HCT116 (cell line): ENCODE results near the gene FKBP14. TPM values are rescaled to one million over a fixed set of nuclear protein-coding genes. Genes with fewer than 3 reads are reported as not detected.

Source experiments
- ATAC-seq: fragments of 200-7000 bp; cut with Tn5 transposase; 2 replicates; pipeline ENCODE4 v1.9.1; 2020; ENCODE audit warnings: mild to moderate bottlenecking, moderate library complexity
- BruUV-seq: library from RNA; stranded (reverse); fragments of 400-500 nt; replicated peaks from 2 replicates; lab custom pipeline; 2021; lab: Mats Ljungman, UMichigan
- CTCF ChIA-PET: fragments of 300-600 bp; sonication (Branson Sonifier 250); formaldehyde crosslinking; loops from one replicate; lab custom pipeline; 2021; ENCODE audit warnings: antibody characterized with exemption; lab: Charles Lee
- POLR2A ChIA-PET: fragments of 300-600, 350-600 bp; sonication (Branson Sonifier 250); formaldehyde crosslinking; loops from one replicate; lab custom pipeline; 2021; ENCODE audit warnings: antibody characterized with exemption; lab: Charles Lee
- RAD21 ChIA-PET, 2 experiments: fragments of 300-600 bp; sonication (Branson Sonifier 250); formaldehyde crosslinking; loops; one replicate each; lab custom pipeline; 2023; ENCODE audit warnings: low total read pairs in 2 of 2; ENCODE audit not compliant: uncharacterized antibody in 2 of 2, unreplicated experiment in 2 of 2, low non-redundant PET in 1 of 2; lab: Charles Lee
- DNase-seq: peaks from one replicate; pipeline ENCODE4 v3.0.0-alpha.2; 2010; ENCODE audit warnings: low read depth, low spot score
- H2AFZ ChIP-seq: fragments of 200-600 bp; shearing (Covaris generic), sonication (generic); 2 replicates; pipeline ENCODE4 v1.6.1; 2017; ENCODE audit warnings: low read depth, mixed run types, mixed read lengths, antibody characterized with exemption, low read length; ENCODE audit not compliant: poor library complexity, severe bottlenecking
- H3K27ac ChIP-seq: 2 replicates; pipeline ENCODE4 v1.5.1; 2012; ENCODE audit warnings: low read depth, low read length
- H3K27me3 ChIP-seq: fragments of 200-600 bp; sonication (generic); 2 replicates; pipeline ENCODE4 v1.6.1; 2016; ENCODE audit warnings: mixed run types, low read length, mixed read lengths; ENCODE audit not compliant: insufficient read depth
- H3K36me3 ChIP-seq, 2 experiments: fragments of 200-500 bp in 1 of 2; fragments of 200-600 bp in 1 of 2; sonication (Bioruptor generic) in 1 of 2; sonication (generic) in 1 of 2; 2 replicates each; pipeline versions ENCODE4 v1.5.1 to v1.6.1; 2014 to 2016; ENCODE audit warnings: low read length in 2 of 2, inconsistent platforms in 1 of 2, mixed read lengths in 1 of 2, mixed run types in 1 of 2; ENCODE audit not compliant: insufficient read depth in 2 of 2, control insufficient read depth in 1 of 2
- H3K4me1 ChIP-seq, 2 experiments: fragments of 200-600 bp in 1 of 2; sonication (generic) in 1 of 2; 2 replicates each; pipeline versions ENCODE4 v1.5.1 to v1.6.1; 2012 to 2017; ENCODE audit warnings: low read length in 2 of 2, inconsistent platforms in 1 of 2, mild to moderate bottlenecking in 1 of 2, mixed read lengths in 1 of 2, mixed run types in 1 of 2, moderate library complexity in 1 of 2; ENCODE audit not compliant: insufficient read depth in 2 of 2, control insufficient read depth in 1 of 2
- H3K4me2 ChIP-seq: fragments of 200-600 bp; sonication (generic); 2 replicates; pipeline ENCODE4 v1.6.1; 2017; ENCODE audit warnings: mixed run types, low read length, mixed read lengths
- H3K4me3 ChIP-seq, 2 experiments: fragments of 200-600 bp in 1 of 2; sonication (generic) in 1 of 2; replicated peaks in 1 of 2; 2 replicates each; pipeline ENCODE4 v1.5.1; 2011 to 2016; ENCODE audit warnings: low read length in 2 of 2, control low read depth in 1 of 2, low read depth in 1 of 2, mild to moderate bottlenecking in 1 of 2, mixed read lengths in 1 of 2, mixed run types in 1 of 2
- H3K79me2 ChIP-seq: fragments of 200-600 bp; sonication (generic); 2 replicates; pipeline ENCODE4 v1.6.1; 2017; ENCODE audit warnings: mild to moderate bottlenecking, mixed run types, low read length, moderate library complexity, mixed read lengths; ENCODE audit not compliant: insufficient read depth
- H3K9ac ChIP-seq: fragments of 200-600 bp; sonication (generic); 2 replicates; pipeline ENCODE4 v1.6.1; 2016; ENCODE audit warnings: low read length, mixed read lengths
- H3K9me2 ChIP-seq: fragments of 200-600 bp; sonication (generic), shearing (Covaris generic); 2 replicates; pipeline ENCODE4 v1.6.1; 2017; ENCODE audit warnings: mixed run types, mild to moderate bottlenecking, moderate library complexity; ENCODE audit not compliant: insufficient read depth
- H3K9me3 ChIP-seq, 2 experiments: fragments of 200-500 bp in 1 of 2; fragments of 200-600 bp in 1 of 2; sonication (Bioruptor generic) in 1 of 2; sonication (generic) in 1 of 2; 2 replicates each; pipeline ENCODE4 v1.6.1; 2014 to 2017; ENCODE audit warnings: low read length in 2 of 2, mixed read lengths in 2 of 2, inconsistent platforms in 1 of 2, low read depth in 1 of 2, mild to moderate bottlenecking in 1 of 2, mixed run types in 1 of 2, moderate library complexity in 1 of 2; ENCODE audit not compliant: control insufficient read depth in 1 of 2, insufficient read depth in 1 of 2
- H4K20me1 ChIP-seq: fragments of 200-600 bp; sonication (generic), shearing (Covaris generic); 2 replicates; pipeline ENCODE4 v1.6.1; 2017; ENCODE audit warnings: mixed run types, mild to moderate bottlenecking, moderate library complexity; ENCODE audit not compliant: insufficient read depth
- CBX3 ChIP-seq: IDR thresholded peaks from 2 replicates; pipeline ENCODE4 v1.6.1; 2012; ENCODE audit warnings: low read depth
- EGR1 ChIP-seq: IDR thresholded peaks from 2 replicates; pipeline ENCODE4 v1.6.1; 2012; ENCODE audit warnings: low read depth
- EZH2 ChIP-seq: fragments of 200-600 bp; sonication (generic); IDR thresholded peaks from 2 replicates; pipeline ENCODE4 v1.6.1; 2017; ENCODE audit warnings: antibody characterized with exemption, mixed run types
- JUND ChIP-seq: IDR thresholded peaks from 2 replicates; pipeline ENCODE4 v1.6.1; 2012
- POLR2A ChIP-seq: IDR thresholded peaks from 2 replicates; pipeline ENCODE4 v1.7.0; 2011; ENCODE audit warnings: borderline replicate concordance; ENCODE audit not compliant: insufficient read depth, insufficient read length; ENCODE audit errors: extremely low read depth
- POLR2AphosphoS5 ChIP-seq: IDR thresholded peaks from 2 replicates; pipeline ENCODE4 v1.6.1; 2011; ENCODE audit warnings: mild to moderate bottlenecking, low read depth, low read length, moderate library complexity
- RAD21 ChIP-seq: IDR thresholded peaks from 2 replicates; pipeline ENCODE4 v1.6.1; 2012; ENCODE audit warnings: low read depth, mild to moderate bottlenecking
- SP1 ChIP-seq: IDR thresholded peaks from 2 replicates; pipeline ENCODE4 v1.6.1; 2012; ENCODE audit warnings: low read depth
- TCF7L2 ChIP-seq: IDR thresholded peaks from 2 replicates; pipeline ENCODE4 v1.7.0; 2011; ENCODE audit warnings: borderline replicate concordance, inconsistent platforms; ENCODE audit not compliant: insufficient read depth, insufficient read length; ENCODE audit errors: extremely low read depth
- ZFX ChIP-seq: fragments of 450-650 bp; IDR thresholded peaks from 2 replicates; pipeline ENCODE4 v1.6.1; 2017
- ZNF274 ChIP-seq: fragments of 200-500 bp; sonication (Bioruptor generic); IDR thresholded peaks from 2 replicates; pipeline ENCODE4 v1.6.1; 2014; ENCODE audit warnings: mild to moderate bottlenecking, low read depth, low read length, inconsistent platforms
- intact Hi-C: fragments of 100-400 bp; cut with micrococcal nuclease; formaldehyde crosslinking; loops from 2 replicates; pipeline ENCODE4 v1.10.0; 2022
- total RNA-seq: library from RNA; stranded (reverse); gene quantifications from one replicate; pipeline ENCODE4 v1.2.1, GENCODE V29; 2021; ENCODE audit not compliant: unreplicated experiment
- TF ChIP-seq, protein P1 (sequence below), 3 experiments: fragments of 200-600 bp in 1 of 3; sonication (generic) in 1 of 3; IDR thresholded peaks in 2 of 3; conservative IDR thresholded peaks in 1 of 3; 2 replicates each; pipeline ENCODE4 v1.5.1; 2012 to 2017; ENCODE audit warnings: low read depth in 2 of 3, low read length in 2 of 3, antibody characterized with exemption in 1 of 3, borderline replicate concordance in 1 of 3, control low read depth in 1 of 3, mild to moderate bottlenecking in 1 of 3, mixed read lengths in 1 of 3, mixed run types in 1 of 3, moderate library complexity in 1 of 3; ENCODE audit not compliant: insufficient read depth in 1 of 3
- TF ChIP-seq, protein P2 (sequence below): IDR thresholded peaks from 2 replicates; pipeline ENCODE4 v1.6.1; 2012
- TF ChIP-seq, protein P3 (sequence below): IDR thresholded peaks from 2 replicates; pipeline ENCODE4 v1.6.1; 2012

FKBP14 gene
- total RNA-seq, 1 experiment from 2014 or later = 13.6 TPM

DNA sequence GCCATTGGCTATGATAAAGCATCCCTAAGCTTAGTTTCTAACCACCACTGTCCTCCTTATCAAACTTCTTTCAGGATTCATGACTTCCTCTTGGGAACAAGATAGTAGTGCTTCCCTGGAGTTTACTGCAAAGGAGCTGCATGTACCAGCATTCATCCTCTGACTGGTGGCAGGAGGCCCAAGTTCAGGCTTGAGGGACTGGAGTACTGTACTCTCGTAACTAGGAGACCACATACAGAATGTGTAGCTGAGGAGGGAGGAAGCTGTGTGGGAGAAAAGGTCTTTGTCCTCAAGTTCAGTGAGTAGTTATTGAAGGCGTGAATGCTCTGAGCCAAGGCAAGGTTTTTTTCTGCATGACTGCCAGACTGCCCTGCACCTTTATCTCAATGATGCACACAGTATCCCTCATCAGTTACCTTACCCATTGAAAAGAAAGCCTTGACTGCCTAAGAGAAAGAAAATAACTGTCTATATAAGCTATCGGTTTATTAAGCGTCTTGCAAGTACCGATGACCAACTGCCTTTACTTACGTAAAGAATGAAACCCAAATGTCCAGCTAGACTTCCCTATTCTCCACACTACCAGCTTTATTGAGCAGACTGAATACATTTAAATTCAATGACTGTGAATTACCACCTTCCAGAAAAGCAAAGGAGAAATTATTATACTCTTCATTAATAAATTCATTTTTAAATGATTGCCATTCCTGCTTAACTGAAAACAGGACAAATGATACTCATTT lies 49.7 kb downstream of the FKBP14 start:
- Histone ChIP-seq H3K4me1 (no peaks in the 10 kb centered on the region), H3K79me2 (peaks cover 94% of the 10 kb centered on the region), H3K4me2 (no peak overlapping the region), H4K20me1 (peaks cover 6% of the 10 kb centered on the region; the same call in 1 of the 2 replicates), H3K36me3 (no peaks in the 10 kb centered on the region), H3K27ac (no peak overlapping the region), H3K9me3 (no peaks in the 10 kb centered on the region), H3K9me2 (no peaks in the 10 kb centered on the region), H3K4me3 (no peak overlapping the region), H2AFZ (no peak overlapping the region), H3K27me3 (no peaks in the 10 kb centered on the region), H3K9ac (no peak overlapping the region)
- RAD21 ChIA-PET = no interaction called here
- intact Hi-C loops = no loop called here
- POLR2A ChIA-PET = no interaction called here
- no TSS peak for BruUV-seq
- ATAC-seq (no peak), DNase-seq (no peak)
- TF ChIP-seq, protein P1, sequence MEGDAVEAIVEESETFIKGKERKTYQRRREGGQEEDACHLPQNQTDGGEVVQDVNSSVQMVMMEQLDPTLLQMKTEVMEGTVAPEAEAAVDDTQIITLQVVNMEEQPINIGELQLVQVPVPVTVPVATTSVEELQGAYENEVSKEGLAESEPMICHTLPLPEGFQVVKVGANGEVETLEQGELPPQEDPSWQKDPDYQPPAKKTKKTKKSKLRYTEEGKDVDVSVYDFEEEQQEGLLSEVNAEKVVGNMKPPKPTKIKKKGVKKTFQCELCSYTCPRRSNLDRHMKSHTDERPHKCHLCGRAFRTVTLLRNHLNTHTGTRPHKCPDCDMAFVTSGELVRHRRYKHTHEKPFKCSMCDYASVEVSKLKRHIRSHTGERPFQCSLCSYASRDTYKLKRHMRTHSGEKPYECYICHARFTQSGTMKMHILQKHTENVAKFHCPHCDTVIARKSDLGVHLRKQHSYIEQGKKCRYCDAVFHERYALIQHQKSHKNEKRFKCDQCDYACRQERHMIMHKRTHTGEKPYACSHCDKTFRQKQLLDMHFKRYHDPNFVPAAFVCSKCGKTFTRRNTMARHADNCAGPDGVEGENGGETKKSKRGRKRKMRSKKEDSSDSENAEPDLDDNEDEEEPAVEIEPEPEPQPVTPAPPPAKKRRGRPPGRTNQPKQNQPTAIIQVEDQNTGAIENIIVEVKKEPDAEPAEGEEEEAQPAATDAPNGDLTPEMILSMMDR (IDR thresholded peaks at IDR 0.05 in 2 of 3, conservative IDR thresholded peaks at IDR 0.05 in 1 of 3; ENCODE audit: borderline replicate concordance in 1 of 3, insufficient read depth in 1 of 3, low read depth in 2 of 3, low read length in 2 of 3) = no peak
- no peak for TF ChIP-seq EGR1
- no peak for TF ChIP-seq RAD21
- TF ChIP-seq, protein P2, sequence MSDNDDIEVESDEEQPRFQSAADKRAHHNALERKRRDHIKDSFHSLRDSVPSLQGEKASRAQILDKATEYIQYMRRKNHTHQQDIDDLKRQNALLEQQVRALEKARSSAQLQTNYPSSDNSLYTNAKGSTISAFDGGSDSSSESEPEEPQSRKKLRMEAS = no peak
- no peak for TF ChIP-seq SP1
- TF ChIP-seq, protein P3, sequence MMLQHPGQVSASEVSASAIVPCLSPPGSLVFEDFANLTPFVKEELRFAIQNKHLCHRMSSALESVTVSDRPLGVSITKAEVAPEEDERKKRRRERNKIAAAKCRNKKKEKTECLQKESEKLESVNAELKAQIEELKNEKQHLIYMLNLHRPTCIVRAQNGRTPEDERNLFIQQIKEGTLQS = no peak
- no peak for TF ChIP-seq POLR2AphosphoS5
- no peak for TF ChIP-seq TCF7L2
- no peak for TF ChIP-seq CBX3
- no peak for TF ChIP-seq ZFX
- TF ChIP-seq JUND = no peak
- no peak for TF ChIP-seq POLR2A
- no peak for TF ChIP-seq EZH2
- TF ChIP-seq ZNF274 = no peak
- CTCF ChIA-PET = interaction anchor here (1.6 kb wide), 1 partner anchor 16 kb away, joined by 4 read pairs; no protein-coding TSS in a partner anchor
